Measurements from ENCODE around the gene AMER2. TPM values are rescaled to one million over a fixed set of nuclear protein-coding genes. Genes with fewer than 3 reads are reported as not detected.

AMER2 gene
- total and polyA plus RNA-seq, 2 donors (not counting 1 experiment from before 2014, with no cell fraction given) = not detected

- H3K9ac ChIP-seq (ENCODE audit: low read length) = no peak overlapping the region
- H3K4me3 ChIP-seq (ENCODE audit: control extremely low read depth in 1 of 5, extremely low read depth in 1 of 5, insufficient read depth in 1 of 5, low read depth in 2 of 5, low read length in 4 of 5) = no peak overlapping the region
- no peaks in the 10 kb centered on the region for H3K36me3 ChIP-seq (replicated peaks in 1 of 2; ENCODE audit: control extremely low read depth in 1 of 2, control insufficient read depth in 1 of 2, extremely low read depth in 1 of 2, insufficient read depth in 2 of 2, low read length in 1 of 2)
- DNase-seq (no peak), ATAC-seq (ENCODE audit: low read depth) (no peak)
- no peaks in the 10 kb centered on the region for H3K79me2 ChIP-seq (ENCODE audit: control insufficient read depth, insufficient read depth, low read length)
- 82% methylated on average over 36 of the region's 37 CpGs for WGBS (ENCODE audit: insufficient coverage)
- ChIA-PET POLR2A (no interaction called here), CTCF (no interaction called here)
- intact Hi-C loops (cut with micrococcal nuclease) = no loop called here
- no peak overlapping the region for H3K27ac ChIP-seq (ENCODE audit: low read length in 2 of 2)
- H3K4me1 Mint-ChIP-seq = peaks cover 11% of the 10 kb centered on the region
- H2AFZ ChIP-seq (ENCODE audit: insufficient read depth, low read depth, low read length, poor library complexity, severe bottlenecking) = peak overlapping the region; percentile 51
- TF ChIP-seq CTCF (IDR thresholded peaks at IDR 0.05) = no peak
- no peak for TF ChIP-seq EZH2 (IDR thresholded peaks at IDR 0.05; ENCODE audit: borderline replicate concordance, insufficient read depth, low read depth, low read length, poor library complexity, severe bottlenecking)
- H3K9me3 Mint-ChIP-seq (ENCODE audit: insufficient read depth) = no peaks in the 10 kb centered on the region
- H3K27me3 Mint-ChIP-seq = peaks cover 60% of the 10 kb centered on the region
- H3K4me2 ChIP-seq (replicated peaks; ENCODE audit: low read depth, low read length, poor library complexity, severe bottlenecking) = peak overlapping the region; percentile 71
- peaks cover 7 to 13% of the 10 kb centered on the region in 2 donors for H3K4me1 ChIP-seq (ENCODE audit: control insufficient read depth in 2 of 2, insufficient read depth in 2 of 2, low read length in 2 of 2)
- H3K27me3 ChIP-seq (replicated peaks in 1 of 4; ENCODE audit: control extremely low read depth in 1 of 4, control insufficient read depth in 3 of 4, insufficient read depth in 4 of 4, low read length in 3 of 4) = peaks cover 0 to 35% (median 22%) of the 10 kb centered on the region in 4 experiments
- no peaks in the 10 kb centered on the region for H4K20me1 ChIP-seq (ENCODE audit: control insufficient read depth, insufficient read depth, low read length, poor library complexity, severe bottlenecking)
- peak overlapping the region; percentile 51 for H3K4me3 Mint-ChIP-seq
- peaks cover 0 to 3% (median 0%) of the 10 kb centered on the region in 3 donors for H3K9me3 ChIP-seq (ENCODE audit: control extremely low read depth in 1 of 3, control insufficient read depth in 2 of 3, insufficient read depth in 1 of 3, low read length in 2 of 3)
- H3K27ac Mint-ChIP-seq = no peak overlapping the region
Observed at GRCh38 chr13:25169951-25170553, 2.0 kb downstream of the AMER2 start.

GRCh38 chr13:25169356-25169755, 2.7 kb downstream of the AMER2 start:
- no peak for ATAC-seq (ENCODE audit: low read depth)
- 86% methylated on average over 9 of the region's 12 CpGs for WGBS (ENCODE audit: insufficient coverage)

More at GRCh38 chr13:25169356-25169755, 2.7 kb downstream of the AMER2 start:
- H4K20me1 ChIP-seq (ENCODE audit: control insufficient read depth, insufficient read depth, low read length, poor library complexity, severe bottlenecking) = no peaks in the 10 kb centered on the region
- intact Hi-C loops (cut with micrococcal nuclease) = no loop called here
- no peak overlapping the region for H3K9ac ChIP-seq (ENCODE audit: low read length)
- H2AFZ ChIP-seq (ENCODE audit: insufficient read depth, low read depth, low read length, poor library complexity, severe bottlenecking) = no peak overlapping the region
- peaks cover 11% of the 10 kb centered on the region for H3K4me1 Mint-ChIP-seq
- H3K36me3 ChIP-seq (replicated peaks in 1 of 2; ENCODE audit: control extremely low read depth in 1 of 2, control insufficient read depth in 1 of 2, extremely low read depth in 1 of 2, insufficient read depth in 2 of 2, low read length in 1 of 2) = no peaks in the 10 kb centered on the region
- peaks cover 0 to 33% (median 22%) of the 10 kb centered on the region in 4 experiments for H3K27me3 ChIP-seq (replicated peaks in 1 of 4; ENCODE audit: control extremely low read depth in 1 of 4, control insufficient read depth in 3 of 4, insufficient read depth in 4 of 4, low read length in 3 of 4)
- ChIA-PET POLR2A (no interaction called here), CTCF (no interaction called here)
- no peak overlapping the region for H3K4me2 ChIP-seq (replicated peaks; ENCODE audit: low read depth, low read length, poor library complexity, severe bottlenecking)
- peaks cover 7 to 13% of the 10 kb centered on the region in 2 donors for H3K4me1 ChIP-seq (ENCODE audit: control insufficient read depth in 2 of 2, insufficient read depth in 2 of 2, low read length in 2 of 2)
- H3K27ac Mint-ChIP-seq = no peak overlapping the region
- no peaks in the 10 kb centered on the region for H3K79me2 ChIP-seq (ENCODE audit: control insufficient read depth, insufficient read depth, low read length)
- DNase-seq = no peak
- no peaks in the 10 kb centered on the region for H3K9me3 Mint-ChIP-seq (ENCODE audit: insufficient read depth)
- TF ChIP-seq EZH2 (IDR thresholded peaks at IDR 0.05; ENCODE audit: borderline replicate concordance, insufficient read depth, low read depth, low read length, poor library complexity, severe bottlenecking) (no peak), CTCF (IDR thresholded peaks at IDR 0.05) (no peak)
- H3K4me3 ChIP-seq (ENCODE audit: control extremely low read depth in 1 of 5, extremely low read depth in 1 of 5, insufficient read depth in 1 of 5, low read depth in 2 of 5, low read length in 4 of 5) = no peak overlapping the region
- no peak overlapping the region for H3K27ac ChIP-seq (ENCODE audit: low read length in 2 of 2)
- H3K27me3 Mint-ChIP-seq = peaks cover 58% of the 10 kb centered on the region
- H3K9me3 ChIP-seq (ENCODE audit: control extremely low read depth in 1 of 3, control insufficient read depth in 2 of 3, insufficient read depth in 1 of 3, low read length in 2 of 3) = peaks cover 0 to 3% (median 0%) of the 10 kb centered on the region in 3 donors
- H3K4me3 Mint-ChIP-seq = peak overlapping the region; percentile 15

All from B cell (primary cell).